RWPE1 (cell line): Measurements from ENCODE around the gene SLC12A3.

Experiments
- CTCF ChIA-PET: fragments of 350-600 bp; sonication (Branson Sonifier 250); formaldehyde crosslinking; extraction: SDS; loops from one replicate; lab custom pipeline; 2021; lab: Yijun Ruan, JAX
- POLR2A ChIA-PET: fragments of 400-600 bp; formaldehyde crosslinking; extraction: SDS; loops from one replicate; lab custom pipeline; 2020; ENCODE audit warnings: antibody characterized with exemption; ENCODE audit not compliant: low non-redundant PET; lab: Yijun Ruan, JAX
- DNase-seq: peaks from one replicate; pipeline ENCODE4 v3.0.0; 2012; ENCODE audit warnings: low spot score
- H3K27ac ChIP-seq: fragments of 450-650 bp; 2 replicates; pipeline ENCODE4 v1.5.1; 2017
- TF ChIP-seq, protein P1 (sequence below): fragments of 450-650 bp; conservative IDR thresholded peaks from 2 replicates; pipeline ENCODE4 v1.5.1; 2017; ENCODE audit warnings: low read depth, mild to moderate bottlenecking

The SLC12A3 gene

DNA sequence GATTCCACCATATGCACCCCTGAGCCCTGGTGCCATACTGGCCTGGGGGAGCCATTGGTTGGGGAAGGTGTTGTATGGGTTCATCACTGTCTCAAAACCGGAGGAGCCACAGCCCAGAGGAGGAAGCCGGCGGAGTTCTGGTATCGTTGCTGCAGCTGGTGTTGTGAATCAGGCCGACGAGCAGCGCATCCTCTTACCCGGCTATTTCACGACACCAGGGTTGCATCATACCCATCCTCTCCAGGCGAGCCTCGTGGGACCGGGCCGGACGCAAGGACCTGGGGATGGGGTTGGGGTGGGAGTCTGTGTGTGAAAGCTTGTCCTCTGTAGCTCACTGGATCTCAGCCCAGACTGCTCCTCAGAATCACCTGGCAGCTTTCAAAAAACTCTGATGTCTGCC, 6.6 kb upstream of the SLC12A3 start:
- no peak overlapping the region for H3K27ac ChIP-seq
- TF ChIP-seq, protein P1, sequence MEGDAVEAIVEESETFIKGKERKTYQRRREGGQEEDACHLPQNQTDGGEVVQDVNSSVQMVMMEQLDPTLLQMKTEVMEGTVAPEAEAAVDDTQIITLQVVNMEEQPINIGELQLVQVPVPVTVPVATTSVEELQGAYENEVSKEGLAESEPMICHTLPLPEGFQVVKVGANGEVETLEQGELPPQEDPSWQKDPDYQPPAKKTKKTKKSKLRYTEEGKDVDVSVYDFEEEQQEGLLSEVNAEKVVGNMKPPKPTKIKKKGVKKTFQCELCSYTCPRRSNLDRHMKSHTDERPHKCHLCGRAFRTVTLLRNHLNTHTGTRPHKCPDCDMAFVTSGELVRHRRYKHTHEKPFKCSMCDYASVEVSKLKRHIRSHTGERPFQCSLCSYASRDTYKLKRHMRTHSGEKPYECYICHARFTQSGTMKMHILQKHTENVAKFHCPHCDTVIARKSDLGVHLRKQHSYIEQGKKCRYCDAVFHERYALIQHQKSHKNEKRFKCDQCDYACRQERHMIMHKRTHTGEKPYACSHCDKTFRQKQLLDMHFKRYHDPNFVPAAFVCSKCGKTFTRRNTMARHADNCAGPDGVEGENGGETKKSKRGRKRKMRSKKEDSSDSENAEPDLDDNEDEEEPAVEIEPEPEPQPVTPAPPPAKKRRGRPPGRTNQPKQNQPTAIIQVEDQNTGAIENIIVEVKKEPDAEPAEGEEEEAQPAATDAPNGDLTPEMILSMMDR: no peak
- no peak for DNase-seq
- POLR2A ChIA-PET: no interaction called here
- CTCF ChIA-PET: interaction anchor here (0.6 kb wide), 1 partner anchor 9 kb away, joined by 3 read pairs; no protein-coding TSS in a partner anchor

DNA sequence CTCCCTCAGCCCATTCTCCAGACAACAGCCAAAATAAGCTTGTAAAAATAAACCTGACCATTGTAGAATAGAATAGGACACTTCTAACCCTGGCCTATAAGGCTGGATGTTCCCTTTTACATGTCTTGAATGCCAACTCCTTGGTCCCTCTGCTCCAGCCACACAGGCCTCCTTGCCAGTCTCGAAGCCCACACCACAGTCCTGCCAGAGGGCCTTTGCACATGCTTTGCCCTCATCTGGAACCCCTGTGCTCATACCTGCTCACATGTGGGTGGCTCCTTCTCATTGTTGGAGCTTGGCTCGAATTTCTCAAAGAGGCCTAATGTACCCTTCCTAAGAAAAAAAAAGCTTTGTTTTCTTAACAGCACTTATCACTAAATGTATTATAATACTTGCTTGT, 5.4 kb upstream of the SLC12A3 start:
- ChIA-PET POLR2A (no interaction called here), CTCF (no interaction called here)
- DNase-seq: no peak
- H3K27ac ChIP-seq: no peak overlapping the region
- TF ChIP-seq, protein P1: no peak

DNA sequence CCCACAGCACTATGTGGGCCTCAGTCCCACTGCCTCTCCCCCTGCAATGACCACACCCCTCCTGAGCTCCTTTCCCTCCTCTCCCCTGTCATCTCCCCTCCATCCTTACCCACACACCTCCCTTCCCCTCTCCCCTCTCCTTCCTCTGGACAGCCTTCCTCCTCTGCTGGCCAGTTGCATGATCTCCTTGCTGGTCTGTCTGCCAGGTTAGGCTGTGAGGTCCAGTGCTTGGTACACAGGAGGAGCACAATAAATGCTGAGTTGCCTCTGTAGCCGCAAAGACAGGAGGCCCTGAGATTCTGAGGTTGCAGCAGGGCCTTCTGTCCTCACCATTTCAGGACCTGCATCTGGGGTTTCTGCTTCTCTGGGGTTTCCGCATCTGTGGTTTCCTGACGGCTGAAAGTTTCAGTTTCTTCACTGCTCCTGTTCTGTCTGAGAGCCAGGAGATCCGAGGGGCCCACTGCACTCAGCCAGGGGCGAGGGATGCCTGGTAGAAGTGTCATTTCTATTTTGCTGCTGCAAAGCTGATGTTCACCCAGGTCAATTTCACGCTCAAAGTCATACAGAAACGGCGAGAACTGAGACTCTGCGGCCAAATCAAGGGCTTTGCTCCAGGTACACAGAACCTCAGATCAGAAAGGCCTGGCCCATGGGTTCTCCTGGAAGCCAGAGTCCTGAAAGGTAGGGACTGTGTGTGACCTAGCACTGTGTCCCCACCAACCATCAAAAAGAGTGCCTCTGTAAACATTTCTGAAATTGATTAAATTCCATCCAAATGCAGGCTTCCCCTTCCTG, 4.6 kb upstream of the SLC12A3 start:
- CTCF ChIA-PET: interaction anchor here (0.7 kb wide), 1 partner anchor 182 kb away, joined by 3 read pairs; no protein-coding TSS in a partner anchor
- H3K27ac ChIP-seq: no peak overlapping the region
- POLR2A ChIA-PET: interaction anchor here (0.5 kb wide), 1 partner anchor 78 kb away, joined by 6 read pairs; no protein-coding TSS in a partner anchor
- DNase-seq: no peak
- TF ChIP-seq, protein P1: no peak

DNA sequence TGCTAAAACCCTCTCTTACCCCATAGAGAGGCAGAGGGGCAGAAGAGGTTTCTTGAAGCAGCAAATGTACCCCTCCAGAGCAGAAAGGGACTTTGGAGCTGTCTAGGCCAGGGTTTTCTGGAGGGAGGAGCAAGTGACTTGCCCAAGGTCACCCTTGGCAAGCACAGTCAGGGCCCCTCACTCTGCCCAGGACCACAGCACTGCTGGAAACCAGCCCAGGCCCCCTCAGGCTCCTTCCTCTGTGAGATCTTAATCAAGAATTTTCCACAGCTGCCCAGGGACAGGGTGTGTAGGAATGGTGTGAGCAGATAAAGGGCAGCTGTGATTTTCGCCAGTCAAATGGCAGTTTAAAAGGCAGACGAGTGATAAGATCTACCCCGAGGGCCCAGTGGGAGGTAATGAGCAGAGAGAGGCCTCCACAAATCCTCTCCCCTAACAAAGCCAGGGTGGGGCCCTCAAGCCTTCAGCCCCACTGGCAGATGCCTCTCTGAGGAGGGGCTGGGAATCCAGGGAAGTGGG, 3.9 kb upstream of the SLC12A3 start:
- ChIA-PET POLR2A (interaction anchor here (0.5 kb wide), 1 partner anchor 77 kb away, joined by 6 read pairs; no protein-coding TSS in a partner anchor), CTCF (interaction anchor here (0.7 kb wide), 1 partner anchor 181 kb away, joined by 3 read pairs; no protein-coding TSS in a partner anchor)

DNA sequence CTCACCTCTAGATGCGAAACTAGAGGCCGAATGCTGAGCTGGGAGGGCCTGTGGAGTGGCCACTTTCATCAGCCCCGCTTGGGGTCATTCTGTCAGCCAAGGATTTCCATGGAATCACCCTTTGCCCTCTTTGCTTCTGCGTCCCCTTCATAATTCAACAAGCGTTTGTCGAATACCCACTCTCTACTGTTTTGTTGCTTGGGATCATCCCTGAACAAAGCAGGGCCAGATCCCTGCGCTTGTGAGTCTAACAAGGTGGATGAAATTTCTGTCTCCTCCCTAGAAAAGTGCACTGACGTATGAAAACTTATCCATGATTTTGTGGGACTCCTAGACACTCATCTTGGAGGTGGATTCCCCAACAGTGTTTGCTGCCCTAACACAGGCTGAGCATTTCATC, 3.3 kb upstream of the SLC12A3 start:
- ChIA-PET CTCF (no interaction called here), POLR2A (no interaction called here)
- TF ChIP-seq, protein P1: no peak
- H3K27ac ChIP-seq: no peak overlapping the region
- DNase-seq: no peak

More for the DNA sequence above, 3.9 kb upstream of the SLC12A3 start:
- TF ChIP-seq, protein P1: no peak
- H3K27ac ChIP-seq: no peak overlapping the region
- DNase-seq: no peak

DNA sequence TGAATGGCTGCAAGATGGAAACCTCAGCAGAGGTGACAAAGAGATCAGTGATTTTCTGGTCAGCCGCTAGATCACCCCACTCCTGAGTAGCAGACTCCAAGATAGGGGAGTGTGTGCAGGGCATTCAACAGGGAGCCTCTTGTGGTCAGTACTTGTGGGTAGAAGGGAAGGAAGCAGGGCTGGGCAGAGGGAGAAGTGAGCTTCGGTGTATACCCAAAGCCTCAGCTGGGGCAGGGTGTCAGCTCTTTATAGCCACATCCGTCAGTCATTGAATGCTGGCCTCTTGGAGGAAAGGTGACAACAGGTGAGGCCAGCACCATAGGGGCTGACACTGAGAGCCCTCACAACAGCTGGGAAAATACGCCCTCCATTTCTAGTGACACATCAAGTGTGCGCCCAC, 2.2 kb upstream of the SLC12A3 start:
- ChIA-PET CTCF (interaction anchor here (0.7 kb wide), 1 partner anchor 13 kb away, joined by 3 read pairs; no protein-coding TSS in a partner anchor), POLR2A (no interaction called here)
- no peak overlapping the region for H3K27ac ChIP-seq
- no peak for DNase-seq
- TF ChIP-seq, protein P1: no peak
